Loucy (cell line): Measurements from ENCODE around the gene CDK5.

ENCODE experiments used
- H2AFZ ChIP-seq: fragments of 200-600 bp; sonication (generic); 2 replicates; pipeline ENCODE4 v1.6.0; 2016; ENCODE audit warnings: antibody characterized with exemption, mild to moderate bottlenecking, low read length, moderate library complexity
- H3F3A ChIP-seq: fragments of 200-600 bp; 2 replicates; pipeline ENCODE4 v1.6.0; 2016; ENCODE audit warnings: antibody characterized with exemption, low read depth, mild to moderate bottlenecking
- H3K27me3 ChIP-seq: fragments of 200-600 bp; sonication (generic); 2 replicates; pipeline ENCODE4 v1.6.1; 2014; ENCODE audit warnings: low read length, mild to moderate bottlenecking; ENCODE audit not compliant: insufficient read depth, poor library complexity, severe bottlenecking
- H3K36me3 ChIP-seq: fragments of 200-600 bp; sonication (generic); 2 replicates; pipeline ENCODE4 v1.6.1; 2016; ENCODE audit warnings: low read length; ENCODE audit not compliant: insufficient read depth
- H3K4me1 ChIP-seq: fragments of 200-600 bp; sonication (generic); 2 replicates; pipeline ENCODE4 v1.5.1; 2014; ENCODE audit warnings: low read length, mild to moderate bottlenecking; ENCODE audit not compliant: insufficient read depth, poor library complexity, severe bottlenecking
- H3K4me2 ChIP-seq: fragments of 200-600 bp; sonication (generic); 2 replicates; pipeline ENCODE4 v1.6.0; 2014; ENCODE audit warnings: antibody characterized with exemption, low read length, low read depth, mild to moderate bottlenecking; ENCODE audit not compliant: poor library complexity, severe bottlenecking
- H3K4me3 ChIP-seq: fragments of 200-600 bp; sonication (generic); 2 replicates; pipeline ENCODE4 v1.5.1; 2014; ENCODE audit warnings: low read length, mild to moderate bottlenecking, mixed read lengths; ENCODE audit not compliant: poor library complexity, severe bottlenecking
- H3K79me2 ChIP-seq: fragments of 200-600 bp; sonication (generic); 2 replicates; pipeline ENCODE4 v1.6.1; 2014; ENCODE audit warnings: low read length; ENCODE audit not compliant: insufficient read depth
- H3K9ac ChIP-seq: fragments of 200-600 bp; sonication (generic); 2 replicates; pipeline ENCODE4 v1.6.0; 2014; ENCODE audit warnings: mild to moderate bottlenecking, low read depth, low read length, moderate library complexity; ENCODE audit not compliant: poor library complexity, severe bottlenecking
- H3K9me2 ChIP-seq: fragments of 200-600 bp; sonication (generic); replicated peaks from 2 replicates; pipeline ENCODE4 v1.6.1; 2016; ENCODE audit warnings: low read depth, low read length, mixed read lengths
- H3K9me3 ChIP-seq: fragments of 200-600 bp; sonication (generic); 2 replicates; pipeline ENCODE4 v1.6.1; 2014; ENCODE audit warnings: mild to moderate bottlenecking, antibody characterized with exemption, low read length, low read depth; ENCODE audit not compliant: insufficient read depth
- H4K20me1 ChIP-seq: fragments of 200-600 bp; sonication (generic); 2 replicates; pipeline ENCODE4 v1.6.0; 2014; ENCODE audit warnings: antibody characterized with exemption, low read length, mild to moderate bottlenecking; ENCODE audit not compliant: insufficient read depth, poor library complexity, severe bottlenecking
- EZH2phosphoT487 ChIP-seq: fragments of 200-600 bp; IDR thresholded peaks from 2 replicates; pipeline ENCODE4 v1.6.1; 2018; ENCODE audit warnings: antibody characterized with exemption, mild to moderate bottlenecking, moderate library complexity, borderline replicate concordance
- TF ChIP-seq, protein P1 (sequence below): fragments of 200-600 bp; sonication (generic); conservative IDR thresholded peaks from 2 replicates; pipeline ENCODE4 v1.5.1; 2014; ENCODE audit warnings: mild to moderate bottlenecking, antibody characterized with exemption, low read length

CDK5 gene

DNA sequence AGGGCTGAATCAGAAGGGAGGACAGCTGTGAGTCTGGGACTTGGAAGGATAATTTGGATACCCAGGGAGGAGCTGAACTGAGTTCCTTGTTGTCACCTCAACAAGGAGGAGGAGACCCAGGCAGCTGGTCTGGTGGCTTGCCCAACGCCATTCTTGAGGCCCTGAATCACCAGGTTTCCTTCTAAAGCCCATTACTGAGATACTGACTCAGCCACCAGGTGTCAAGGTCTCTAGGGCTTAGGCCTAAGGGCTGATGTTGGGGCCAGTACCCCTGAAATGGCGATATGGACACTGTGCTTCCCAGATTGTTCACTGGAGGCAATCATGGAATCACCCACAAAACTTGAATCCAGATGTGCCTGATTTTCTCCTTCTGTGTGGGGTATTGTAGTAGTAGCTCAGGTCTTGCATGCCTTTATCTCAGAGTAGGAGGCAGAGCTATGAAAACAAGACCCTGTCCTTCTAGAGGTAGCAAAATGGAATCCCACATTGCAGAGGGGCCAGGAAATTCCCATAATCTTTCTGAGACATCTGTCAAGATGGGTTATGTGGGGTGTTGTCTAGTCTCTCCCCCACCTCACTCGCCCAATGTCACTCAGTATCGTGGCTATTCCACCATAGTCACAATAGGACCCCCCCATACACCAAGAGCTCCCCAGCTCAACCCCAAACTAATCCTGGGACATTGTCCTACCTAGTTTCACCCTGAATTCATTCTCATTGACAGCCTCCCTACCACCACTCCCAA lies 31.6 kb downstream of the CDK5 start:
- no peaks in the 10 kb centered on the region for H3K9me3 ChIP-seq
- TF ChIP-seq, protein P1, sequence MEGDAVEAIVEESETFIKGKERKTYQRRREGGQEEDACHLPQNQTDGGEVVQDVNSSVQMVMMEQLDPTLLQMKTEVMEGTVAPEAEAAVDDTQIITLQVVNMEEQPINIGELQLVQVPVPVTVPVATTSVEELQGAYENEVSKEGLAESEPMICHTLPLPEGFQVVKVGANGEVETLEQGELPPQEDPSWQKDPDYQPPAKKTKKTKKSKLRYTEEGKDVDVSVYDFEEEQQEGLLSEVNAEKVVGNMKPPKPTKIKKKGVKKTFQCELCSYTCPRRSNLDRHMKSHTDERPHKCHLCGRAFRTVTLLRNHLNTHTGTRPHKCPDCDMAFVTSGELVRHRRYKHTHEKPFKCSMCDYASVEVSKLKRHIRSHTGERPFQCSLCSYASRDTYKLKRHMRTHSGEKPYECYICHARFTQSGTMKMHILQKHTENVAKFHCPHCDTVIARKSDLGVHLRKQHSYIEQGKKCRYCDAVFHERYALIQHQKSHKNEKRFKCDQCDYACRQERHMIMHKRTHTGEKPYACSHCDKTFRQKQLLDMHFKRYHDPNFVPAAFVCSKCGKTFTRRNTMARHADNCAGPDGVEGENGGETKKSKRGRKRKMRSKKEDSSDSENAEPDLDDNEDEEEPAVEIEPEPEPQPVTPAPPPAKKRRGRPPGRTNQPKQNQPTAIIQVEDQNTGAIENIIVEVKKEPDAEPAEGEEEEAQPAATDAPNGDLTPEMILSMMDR: no peak
- TF ChIP-seq EZH2phosphoT487: no peak
- H3K36me3 ChIP-seq: no peaks in the 10 kb centered on the region
- H3K27me3 ChIP-seq: no peaks in the 10 kb centered on the region
- H3K79me2 ChIP-seq: peaks cover 6% of the 10 kb centered on the region; the same call in 1 of the 2 replicates
- no peak overlapping the region for H3K9ac ChIP-seq
- H3K9me2 ChIP-seq: no peaks in the 10 kb centered on the region
- no peaks in the 10 kb centered on the region for H4K20me1 ChIP-seq
- H2AFZ ChIP-seq: no peak overlapping the region
- H3K4me1 ChIP-seq: peaks cover 9% of the 10 kb centered on the region
- no peak overlapping the region for H3K4me2 ChIP-seq
- H3K4me3 ChIP-seq: no peak overlapping the region
- no peaks in the 10 kb centered on the region for H3F3A ChIP-seq

GRCh38 chr7:151024435-151025056 lies 33.2 kb downstream of the CDK5 start, which contains the start of gene ATG9B:
TSS of gene ATG9B (minus strand) at chr7:151024494. CDS start at chr7:151024423, 71 bp downstream.
- Histone ChIP-seq H3K9me3 (no peaks in the 10 kb centered on the region), H3K36me3 (no peaks in the 10 kb centered on the region), H4K20me1 (no peaks in the 10 kb centered on the region), H3F3A (no peaks in the 10 kb centered on the region), H3K4me1 (peaks cover 7% of the 10 kb centered on the region), H3K4me3 (no peak within 1 kb of the TSS), H3K27me3 (no peaks in the 10 kb centered on the region), H3K9ac (no peak within 1 kb of the TSS), H2AFZ (no peak within 1 kb of the TSS), H3K9me2 (no peaks in the 10 kb centered on the region), H3K4me2 (no peak within 1 kb of the TSS), H3K79me2 (peaks cover 6% of the 10 kb centered on the region; the same call in 1 of the 2 replicates)
- no peak for TF ChIP-seq EZH2phosphoT487
- TF ChIP-seq, protein P1: no peak

DNA sequence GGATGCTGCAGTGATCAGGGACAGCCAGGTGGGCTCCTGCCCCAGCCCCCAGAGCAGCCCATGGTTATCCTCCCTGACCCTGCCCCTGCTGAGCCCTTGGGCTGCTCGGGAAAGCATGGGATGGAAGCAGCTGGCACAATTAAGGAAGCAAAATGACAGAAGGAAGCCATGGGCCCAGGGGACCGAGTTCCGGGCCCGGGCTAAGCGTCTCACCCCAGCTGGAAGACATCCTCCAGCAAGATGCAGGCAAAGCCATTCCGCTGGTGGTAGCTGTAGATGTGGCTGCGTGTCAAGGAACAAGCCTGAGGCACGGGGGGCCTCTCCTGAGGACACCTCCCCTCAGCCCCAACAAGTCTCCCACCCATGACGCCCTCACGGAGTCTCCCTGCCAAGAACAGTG lies 34.5 kb downstream of the CDK5 start:
- no peaks in the 10 kb centered on the region for H4K20me1 ChIP-seq
- TF ChIP-seq, protein P1: no peak
- TF ChIP-seq EZH2phosphoT487: no peak
- peaks cover 3% of the 10 kb centered on the region for H3K4me1 ChIP-seq
- no peak overlapping the region for H2AFZ ChIP-seq
- H3K4me2 ChIP-seq: no peak overlapping the region
- H3K27me3 ChIP-seq: no peaks in the 10 kb centered on the region
- H3K36me3 ChIP-seq: no peaks in the 10 kb centered on the region
- H3K9me3 ChIP-seq: no peaks in the 10 kb centered on the region
- H3F3A ChIP-seq: no peaks in the 10 kb centered on the region
- H3K79me2 ChIP-seq: no peaks in the 10 kb centered on the region
- H3K9me2 ChIP-seq: no peaks in the 10 kb centered on the region
- no peak overlapping the region for H3K9ac ChIP-seq
- H3K4me3 ChIP-seq: no peak overlapping the region
